Measurements from ENCODE around the gene PICK1. TPM values are rescaled to one million over a fixed set of nuclear protein-coding genes. Genes with fewer than 3 reads are reported as not detected.
"Not testable (repeated sequence)": the region's sequence is repeated elsewhere in the genome, so short reads cannot be mapped to it uniquely, and the experiment has no call there.

PICK1 gene
- total RNA-seq, 1 donor from 2014 or later = 21.1 TPM

- no peak for TF ChIP-seq POLR2A (IDR thresholded peaks at IDR 0.05)
- no peak for TF ChIP-seq CTCF (IDR thresholded peaks at IDR 0.05)
- no peak for TF ChIP-seq POLR2AphosphoS5 (IDR thresholded peaks at IDR 0.05; ENCODE audit: insufficient read depth in 1 of 2, low read depth in 1 of 2)
- no peaks in the 10 kb centered on the region for H3K9me3 ChIP-seq
- no peak for DNase-seq (ENCODE audit: extremely low spot score in 2 of 2)
- peak overlapping the region; percentile 75 for H3K27ac ChIP-seq
- H3K4me1 ChIP-seq = peaks cover 33% of the 10 kb centered on the region
- H3K4me3 ChIP-seq = no peak overlapping the region
- H3K27me3 ChIP-seq = no peaks in the 10 kb centered on the region
- intact Hi-C loops (cut with DNase I) = no loop called here
- H3K36me3 ChIP-seq = no peaks in the 10 kb centered on the region
These were observed 22.2 kb upstream of the PICK1 start for GRCh38 chr22:38034884-38035529.

GRCh38 chr22:38035530-38035885 is 21.7 kb upstream of the PICK1 start:
- H3K4me1 ChIP-seq = peaks cover 28% of the 10 kb centered on the region
- H3K4me3 ChIP-seq = no peak overlapping the region
- TF ChIP-seq POLR2A (IDR thresholded peaks at IDR 0.05) (no peak), CTCF (IDR thresholded peaks at IDR 0.05) (no peak), POLR2AphosphoS5 (IDR thresholded peaks at IDR 0.05; ENCODE audit: insufficient read depth in 1 of 2, low read depth in 1 of 2) (no peak)
- no peaks in the 10 kb centered on the region for H3K36me3 ChIP-seq
- no peak for DNase-seq (ENCODE audit: extremely low spot score in 2 of 2)
- intact Hi-C loops (cut with DNase I) = no loop called here
- no peaks in the 10 kb centered on the region for H3K9me3 ChIP-seq
- H3K27me3 ChIP-seq = no peaks in the 10 kb centered on the region
- H3K27ac ChIP-seq = no peak overlapping the region

- intact Hi-C loops (cut with DNase I) = no loop called here
- Histone ChIP-seq H3K9me3 (no peaks in the 10 kb centered on the region), H3K27me3 (no peaks in the 10 kb centered on the region), H3K27ac (no peak overlapping the region), H3K36me3 (no peaks in the 10 kb centered on the region), H3K4me3 (no peak overlapping the region), H3K4me1 (peaks cover 22% of the 10 kb centered on the region)
- DNase-seq (ENCODE audit: extremely low spot score in 2 of 2) = no peak
- TF ChIP-seq POLR2AphosphoS5 (IDR thresholded peaks at IDR 0.05; ENCODE audit: insufficient read depth in 1 of 2, low read depth in 1 of 2) (no peak), POLR2A (IDR thresholded peaks at IDR 0.05) (no peak), CTCF (IDR thresholded peaks at IDR 0.05) (no peak)
These were observed 20.7 kb upstream of the PICK1 start for GRCh38 chr22:38036392-38037062.

- H3K36me3 ChIP-seq; intact Hi-C loops (cut with DNase I); H3K4me3 ChIP-seq; DNase-seq (ENCODE audit: extremely low spot score in 2 of 2); H3K9me3 ChIP-seq; H3K27me3 ChIP-seq: not testable (repeated sequence)
- Histone ChIP-seq H3K27ac (peak overlapping the region; percentile 30), H3K4me1 (peaks cover 25% of the 10 kb centered on the region)
These were observed 19.6 kb upstream of the PICK1 start for GRCh38 chr22:38037367-38038150.

- no peak overlapping the region for H3K4me3 ChIP-seq
- H3K27ac ChIP-seq = peak overlapping the region; percentile 30
- no peaks in the 10 kb centered on the region for H3K9me3 ChIP-seq
- H3K36me3 ChIP-seq = no peaks in the 10 kb centered on the region
- intact Hi-C loops (cut with DNase I) = no loop called here
- DNase-seq (ENCODE audit: extremely low spot score in 2 of 2) = no peak
- no peaks in the 10 kb centered on the region for H3K27me3 ChIP-seq
- H3K4me1 ChIP-seq = peaks cover 21% of the 10 kb centered on the region
- no peak for TF ChIP-seq POLR2AphosphoS5 (IDR thresholded peaks at IDR 0.05; ENCODE audit: insufficient read depth in 1 of 2, low read depth in 1 of 2)
- no peak for TF ChIP-seq CTCF (IDR thresholded peaks at IDR 0.05)
- no peak for TF ChIP-seq POLR2A (IDR thresholded peaks at IDR 0.05)
These were observed 18.8 kb upstream of the PICK1 start for GRCh38 chr22:38038426-38038825.

All from vagina (tissue), 2 donors.